HS-27A (cell line): ENCODE measurements around the gene ADAM23.
"Not testable (repeated sequence)": the region's sequence is repeated elsewhere in the genome, so short reads cannot be mapped to it uniquely, and the experiment has no call there.

Experiments
- DNase-seq: peaks from one replicate; pipeline ENCODE4 v3.0.0-alpha.2; 2012; ENCODE audit warnings: low read depth, missing footprints

The ADAM23 gene

GRCh38 chr2:206442833-206443734 is at the start of gene ADAM23:
Gene ADAM23, plus strand, starts transcription at chr2:206443532. Its CDS starts 335 bp downstream, at chr2:206443867.
- DNase-seq: no peak

GRCh38 chr2:206396211-206396610 is 47.1 kb upstream of the ADAM23 start:
- no peak for DNase-seq

GRCh38 chr2:206402956-206403569 is 40.3 kb upstream of the ADAM23 start:
- not testable (repeated sequence) for DNase-seq

- DNase-seq: no peak
These were observed 34.7 kb upstream of the ADAM23 start for GRCh38 chr2:206408323-206409320.

- DNase-seq: no peak
These were observed 32.6 kb upstream of the ADAM23 start for GRCh38 chr2:206410714-206411113.

- DNase-seq: no peak
These were observed 27.6 kb upstream of the ADAM23 start for GRCh38 chr2:206415618-206416243.

- DNase-seq: no peak
These were observed 24.4 kb upstream of the ADAM23 start for GRCh38 chr2:206418968-206419367.

- DNase-seq: no peak
These were observed 22.6 kb upstream of the ADAM23 start for GRCh38 chr2:206420721-206421120.

GRCh38 chr2:206422493-206422892 is 20.8 kb upstream of the ADAM23 start:
- DNase-seq: peak; percentile 23

- DNase-seq: no peak
These were observed 20.2 kb upstream of the ADAM23 start for GRCh38 chr2:206423147-206423546.

- no peak for DNase-seq
These were observed 19.2 kb upstream of the ADAM23 start for GRCh38 chr2:206424134-206424533.

GRCh38 chr2:206428783-206429182 is 14.5 kb upstream of the ADAM23 start:
- no peak for DNase-seq

GRCh38 chr2:206430452-206430851 is 12.9 kb upstream of the ADAM23 start:
- no peak for DNase-seq

- no peak for DNase-seq
These were observed 11.9 kb upstream of the ADAM23 start for GRCh38 chr2:206431439-206431838.

- DNase-seq: no peak
These were observed 10.9 kb upstream of the ADAM23 start for GRCh38 chr2:206432193-206433082.

- no peak for DNase-seq
These were observed 10.1 kb upstream of the ADAM23 start for GRCh38 chr2:206433190-206433589.

GRCh38 chr2:206433686-206434085 is 9.6 kb upstream of the ADAM23 start:
- no peak for DNase-seq

GRCh38 chr2:206435742-206436141 is 7.6 kb upstream of the ADAM23 start:
- no peak for DNase-seq

- DNase-seq: no peak
These were observed 5.1 kb upstream of the ADAM23 start for GRCh38 chr2:206438196-206438724.

GRCh38 chr2:206442474-206442832 is 879 bp upstream of the ADAM23 start:
- no peak for DNase-seq
